GM12873 (cell line): ENCODE measurements around the gene ADAM22.

Experiments
- TF ChIP-seq, protein P1 (sequence below): IDR thresholded peaks from 2 replicates; pipeline ENCODE4 v1.5.1; 2012; ENCODE audit warnings: low read depth, mild to moderate bottlenecking, moderate library complexity, low read length, control low read depth; ENCODE audit not compliant: insufficient read depth; ENCODE audit errors: missing control alignments

The ADAM22 gene

DNA sequence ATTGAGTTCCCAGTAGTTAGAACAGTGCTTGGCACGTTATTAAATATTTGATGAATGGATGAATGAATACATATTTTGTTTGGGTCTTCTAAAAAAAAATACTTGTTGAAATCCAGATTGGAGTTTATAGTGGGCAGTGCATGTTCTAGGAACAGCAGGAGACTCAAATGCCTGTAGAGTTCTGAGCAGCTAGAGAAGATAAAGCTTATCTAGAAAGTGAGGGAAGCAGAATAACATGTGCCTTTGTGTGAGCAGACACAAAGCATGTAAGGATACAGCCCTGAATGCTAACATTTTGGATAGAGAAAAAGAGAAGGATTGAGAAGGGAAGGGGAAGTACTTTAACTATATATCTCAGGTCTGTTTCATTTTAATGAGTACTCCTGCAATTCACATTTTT is 213.9 kb downstream of the ADAM22 start:
- TF ChIP-seq, protein P1, sequence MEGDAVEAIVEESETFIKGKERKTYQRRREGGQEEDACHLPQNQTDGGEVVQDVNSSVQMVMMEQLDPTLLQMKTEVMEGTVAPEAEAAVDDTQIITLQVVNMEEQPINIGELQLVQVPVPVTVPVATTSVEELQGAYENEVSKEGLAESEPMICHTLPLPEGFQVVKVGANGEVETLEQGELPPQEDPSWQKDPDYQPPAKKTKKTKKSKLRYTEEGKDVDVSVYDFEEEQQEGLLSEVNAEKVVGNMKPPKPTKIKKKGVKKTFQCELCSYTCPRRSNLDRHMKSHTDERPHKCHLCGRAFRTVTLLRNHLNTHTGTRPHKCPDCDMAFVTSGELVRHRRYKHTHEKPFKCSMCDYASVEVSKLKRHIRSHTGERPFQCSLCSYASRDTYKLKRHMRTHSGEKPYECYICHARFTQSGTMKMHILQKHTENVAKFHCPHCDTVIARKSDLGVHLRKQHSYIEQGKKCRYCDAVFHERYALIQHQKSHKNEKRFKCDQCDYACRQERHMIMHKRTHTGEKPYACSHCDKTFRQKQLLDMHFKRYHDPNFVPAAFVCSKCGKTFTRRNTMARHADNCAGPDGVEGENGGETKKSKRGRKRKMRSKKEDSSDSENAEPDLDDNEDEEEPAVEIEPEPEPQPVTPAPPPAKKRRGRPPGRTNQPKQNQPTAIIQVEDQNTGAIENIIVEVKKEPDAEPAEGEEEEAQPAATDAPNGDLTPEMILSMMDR = no peak

DNA sequence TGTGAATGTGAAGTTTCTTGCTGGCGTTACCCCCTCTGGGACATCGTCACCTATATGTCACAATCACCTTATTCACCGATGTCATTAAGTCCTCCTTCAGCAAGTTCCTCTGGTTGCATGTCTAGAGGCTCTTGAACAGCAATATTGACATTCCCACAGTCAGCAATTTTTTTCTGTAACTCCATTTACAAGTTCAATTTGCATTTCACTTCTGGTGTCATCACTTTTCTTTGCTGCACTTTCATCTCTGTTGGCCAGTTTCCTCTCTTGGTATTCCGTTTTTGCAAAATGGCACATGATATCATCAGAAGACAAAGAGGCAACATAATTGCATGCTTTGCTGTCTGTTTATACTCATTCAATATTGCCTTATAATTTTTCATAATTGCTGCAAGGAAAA is 216.0 kb downstream of the ADAM22 start:
- TF ChIP-seq, protein P1 = no peak

DNA sequence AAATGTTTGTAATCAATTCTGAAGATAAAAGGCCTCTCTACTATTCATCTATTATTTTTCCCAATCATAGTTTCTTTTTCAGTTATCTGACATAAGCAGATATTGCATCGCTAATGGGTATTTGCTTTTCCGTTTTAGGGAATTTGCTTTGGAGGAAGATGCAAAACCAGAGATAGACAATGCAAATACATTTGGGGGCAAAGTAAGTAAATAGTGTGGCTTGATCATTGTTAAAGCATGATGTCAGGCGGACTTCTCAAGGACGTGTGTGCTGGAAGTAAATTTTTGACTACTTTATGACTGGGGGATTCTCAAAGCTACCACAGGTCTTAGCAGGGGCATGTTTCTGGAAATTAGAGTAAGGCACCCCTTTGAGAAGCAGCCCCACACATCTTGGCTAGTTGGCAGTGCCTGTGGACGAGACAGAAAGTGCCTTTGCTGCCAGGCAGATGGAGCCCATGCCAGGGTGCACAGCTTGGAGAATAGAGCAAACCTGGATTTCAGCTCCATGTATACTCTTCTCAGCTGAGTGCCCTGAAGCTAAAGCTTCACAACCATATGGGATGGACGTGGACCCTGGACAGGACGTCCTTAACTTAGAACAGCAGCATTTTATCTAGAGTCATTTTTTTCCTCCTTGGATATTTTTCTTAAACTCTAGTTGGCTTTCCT is 217.2 kb downstream of the ADAM22 start:
- TF ChIP-seq, protein P1 = no peak

DNA sequence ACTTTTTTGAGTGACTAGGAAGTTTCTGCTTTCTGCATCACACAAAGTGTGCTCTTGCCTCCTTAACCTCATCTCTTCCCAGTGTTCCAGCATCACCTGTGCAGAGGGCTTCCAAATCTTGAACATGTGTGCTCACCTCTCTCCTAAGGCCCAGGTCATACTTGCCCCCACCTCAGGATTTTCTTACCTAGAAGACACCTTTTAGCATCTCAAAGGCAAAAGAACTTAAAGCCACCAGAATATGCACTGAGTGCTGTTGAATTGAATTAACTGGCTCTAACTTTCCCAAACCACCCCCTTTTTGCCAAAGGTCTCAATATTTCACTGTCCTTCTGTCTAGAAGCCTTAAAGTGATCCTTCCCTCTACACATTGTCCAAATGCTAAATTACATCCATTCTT is 219.3 kb downstream of the ADAM22 start:
- TF ChIP-seq, protein P1 = no peak

DNA sequence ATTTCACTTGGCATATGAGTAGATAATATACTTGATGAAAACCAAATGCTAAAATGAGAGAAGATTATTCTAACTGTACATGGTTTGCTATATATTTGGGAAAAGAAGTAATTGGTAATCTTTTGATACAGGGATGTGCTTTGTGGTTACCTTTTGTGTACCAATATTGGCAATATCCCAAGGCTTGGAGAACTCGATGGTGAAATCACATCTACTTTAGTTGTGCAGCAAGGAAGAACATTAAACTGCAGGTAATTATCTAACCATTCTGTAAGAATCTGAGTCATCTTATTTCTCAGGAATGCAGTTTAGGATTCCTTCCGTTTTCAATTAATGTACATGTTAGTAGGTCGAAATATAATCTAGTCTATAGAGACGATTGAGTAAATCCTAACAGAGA is 221.7 kb downstream of the ADAM22 start:
- TF ChIP-seq, protein P1 = no peak

DNA sequence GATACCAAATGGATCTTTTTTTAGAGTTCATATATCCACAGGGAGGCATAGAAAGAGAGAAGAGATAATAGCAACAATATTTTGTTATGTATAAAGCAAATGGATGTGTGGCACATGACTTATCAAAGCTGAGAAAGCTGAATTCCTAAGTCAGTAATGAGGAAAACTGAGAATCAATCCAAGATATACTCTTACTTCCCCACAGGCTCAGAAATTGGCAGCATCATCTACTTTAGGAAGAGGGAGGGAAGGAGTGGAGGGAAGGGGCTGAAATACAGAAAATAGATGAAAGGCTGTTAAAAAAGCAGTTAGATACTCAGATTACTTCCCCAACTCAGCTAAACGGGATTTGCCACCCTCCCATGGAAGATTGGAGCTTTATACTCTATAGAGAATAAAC is 222.3 kb downstream of the ADAM22 start:
- TF ChIP-seq, protein P1 = no peak

DNA sequence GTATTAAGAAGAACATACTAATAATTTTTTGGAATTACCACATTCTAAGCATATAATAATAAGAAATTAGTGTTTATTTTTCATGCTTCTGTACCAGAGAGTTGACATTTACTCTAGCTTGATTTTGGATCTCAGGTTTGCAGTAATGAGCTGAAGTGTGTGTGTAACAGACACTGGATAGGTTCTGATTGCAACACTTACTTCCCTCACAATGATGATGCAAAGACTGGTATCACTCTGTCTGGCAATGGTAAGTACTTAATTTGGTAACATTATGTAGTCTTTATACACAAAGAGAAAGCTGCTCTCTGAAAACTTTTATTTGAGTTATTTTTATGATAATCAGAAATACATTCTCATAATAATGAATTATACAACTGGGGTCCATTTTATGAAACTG is 231.6 kb downstream of the ADAM22 start:
- TF ChIP-seq, protein P1 = no peak

DNA sequence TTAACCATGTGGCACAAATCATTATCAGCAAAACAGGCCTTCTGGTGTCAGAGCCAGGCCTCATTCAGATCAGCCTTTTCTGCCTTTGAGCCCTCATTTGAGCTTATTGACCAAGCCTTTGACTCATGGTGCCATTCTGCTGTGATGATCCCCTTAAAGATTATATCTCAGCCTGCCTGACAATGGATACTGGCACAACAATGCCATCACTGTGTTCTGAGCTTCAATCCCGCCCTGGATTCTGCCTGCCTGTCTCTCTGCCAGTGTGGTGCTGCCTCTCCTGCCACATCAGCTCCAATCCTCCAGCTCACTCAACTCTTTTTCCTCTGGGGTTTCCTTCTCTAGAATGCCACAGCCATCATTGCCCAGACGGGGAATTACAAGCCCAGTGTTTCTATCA is 233.2 kb downstream of the ADAM22 start:
- TF ChIP-seq, protein P1 = no peak
